ENCODE measurements around the gene RAB25.
"Not testable (repeated sequence)": the region's sequence is repeated elsewhere in the genome, so short reads cannot be mapped to it uniquely, and the experiment has no call there.

The RAB25 gene

DNA sequence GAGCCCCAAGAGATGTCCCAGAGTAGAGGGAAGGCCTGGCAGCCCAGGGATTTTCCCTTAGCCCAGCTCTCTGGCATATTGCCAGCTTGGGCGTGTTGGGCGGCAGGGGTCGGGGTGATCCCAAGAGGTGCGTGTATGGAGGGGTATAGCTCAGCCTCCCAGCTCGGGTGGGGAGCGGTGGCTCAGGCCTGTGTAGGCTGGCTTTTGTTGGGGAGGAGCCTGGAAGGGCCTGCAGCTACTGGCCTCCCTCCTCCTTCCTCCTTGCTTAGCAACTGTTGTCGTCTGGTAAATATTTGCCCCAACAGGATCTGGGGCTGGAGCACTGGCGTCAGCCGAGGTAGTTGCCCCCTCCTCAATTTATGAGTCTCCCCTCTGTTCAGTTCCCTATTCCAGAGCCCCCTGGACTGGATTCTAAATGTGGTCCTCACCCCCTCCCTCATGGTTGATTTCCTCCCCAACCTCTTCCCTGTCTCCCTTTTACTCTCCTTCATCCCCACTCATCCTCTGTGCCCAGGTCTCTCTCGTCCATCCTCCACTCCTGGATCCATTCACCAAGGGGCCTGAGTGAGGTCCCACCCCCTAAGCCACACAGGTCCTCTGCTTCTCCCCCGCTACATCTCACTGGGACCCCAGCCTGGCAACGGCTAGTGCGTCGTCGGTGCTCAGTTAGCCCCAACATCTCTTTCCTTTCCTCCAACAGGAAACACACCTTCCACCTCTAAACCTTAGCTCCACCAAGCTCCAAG, 43.3 kb downstream of the RAB25 start:
- peak; percentile 80 to 86 for DNase-seq

GRCh38 chr1:156104861-156105832, 44.2 kb downstream of the RAB25 start:
- peak in 1 of 2 donors; percentile 25 for DNase-seq

DNA sequence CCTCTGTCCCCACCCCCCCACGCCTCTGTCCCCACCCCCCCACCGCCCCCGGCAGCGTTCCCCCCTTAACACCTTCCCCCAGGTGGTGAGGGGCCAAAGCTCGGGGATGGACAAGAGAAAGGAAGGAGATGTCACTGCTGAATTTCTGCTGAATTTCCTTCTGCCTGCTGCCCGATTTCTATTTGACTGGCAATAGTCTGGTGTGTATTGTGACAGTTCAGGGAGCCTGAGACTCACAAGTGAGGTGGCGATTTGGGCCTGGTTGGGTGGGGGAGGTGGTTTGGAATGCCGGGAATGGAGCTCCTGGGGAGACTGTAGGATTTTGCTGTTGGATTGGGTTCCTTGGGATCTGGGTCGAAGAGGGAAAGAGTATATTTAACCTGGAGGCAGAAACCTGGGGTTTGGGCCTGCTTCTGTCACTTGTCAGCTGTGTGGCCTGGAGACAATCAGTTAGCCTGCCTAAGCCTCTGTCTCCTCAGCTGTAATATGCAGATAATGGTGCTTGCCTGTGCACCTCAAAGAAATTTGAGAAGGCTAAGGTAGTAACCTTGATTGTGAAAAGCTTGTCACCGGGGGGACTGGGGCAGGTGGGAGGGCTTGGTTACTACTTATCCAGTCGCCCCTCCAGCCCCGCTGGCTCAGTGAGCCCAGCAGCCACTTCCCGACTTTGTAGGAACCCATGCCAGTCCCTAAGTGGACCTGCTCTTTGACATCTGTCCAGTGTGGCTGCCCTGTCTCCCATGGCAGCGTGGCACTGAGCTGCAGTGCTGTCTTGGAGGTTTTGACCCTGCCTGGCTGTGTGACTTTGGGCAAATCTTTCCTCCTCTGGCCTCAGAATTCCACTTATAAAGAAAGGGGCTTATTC, 45.9 kb downstream of the RAB25 start:
- no peak for DNase-seq

DNA sequence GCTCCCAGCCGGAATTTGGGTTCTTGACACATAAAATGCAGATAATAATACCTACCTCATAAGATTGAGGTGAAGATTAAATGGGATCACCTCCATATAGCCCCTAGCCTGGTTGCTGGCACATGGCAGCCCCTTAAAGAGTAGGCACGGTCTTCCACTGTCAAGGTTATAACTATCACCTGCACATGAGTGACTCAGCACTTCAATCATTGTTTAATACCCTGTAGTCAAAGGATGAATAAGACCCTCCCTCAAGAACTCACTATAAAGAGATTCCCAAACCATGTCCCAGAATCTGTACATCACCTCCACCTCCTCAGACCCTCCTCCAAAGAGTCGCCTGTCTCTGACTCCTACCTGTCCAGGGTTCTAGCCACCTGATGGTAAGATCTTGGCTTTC, 47.1 kb downstream of the RAB25 start:
- DNase-seq: no peak

DNA sequence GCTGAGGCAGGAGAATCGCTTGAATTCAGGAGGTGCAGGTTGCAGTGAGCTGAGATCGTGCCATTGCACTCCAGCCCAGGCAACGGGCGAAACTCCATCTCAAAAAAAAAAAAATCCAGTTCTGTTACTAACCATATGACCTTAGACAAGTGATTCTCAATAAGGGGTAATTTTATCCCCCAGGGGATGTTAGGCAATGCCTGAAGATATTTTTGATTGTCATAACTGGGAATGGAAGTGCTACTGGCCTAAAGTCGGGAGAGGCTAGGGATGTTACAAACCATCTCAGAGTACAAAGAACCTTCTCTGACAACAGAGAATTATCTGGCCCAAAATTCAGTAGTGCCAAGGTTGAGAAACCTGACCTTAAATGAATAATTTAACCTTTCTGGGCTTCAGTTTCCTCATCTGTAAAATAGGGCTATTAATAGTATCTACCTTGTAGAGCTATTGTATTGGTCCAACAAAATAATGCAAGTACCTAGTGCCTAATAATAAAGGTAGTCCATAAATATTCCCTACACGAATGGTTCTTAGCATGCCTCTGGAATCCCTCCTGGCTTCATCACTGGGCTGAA, 47.8 kb downstream of the RAB25 start:
- DNase-seq: no peak

- no peak for DNase-seq
Observed at GRCh38 chr1:156110252-156110651, 49.3 kb downstream of the RAB25 start.

DNA sequence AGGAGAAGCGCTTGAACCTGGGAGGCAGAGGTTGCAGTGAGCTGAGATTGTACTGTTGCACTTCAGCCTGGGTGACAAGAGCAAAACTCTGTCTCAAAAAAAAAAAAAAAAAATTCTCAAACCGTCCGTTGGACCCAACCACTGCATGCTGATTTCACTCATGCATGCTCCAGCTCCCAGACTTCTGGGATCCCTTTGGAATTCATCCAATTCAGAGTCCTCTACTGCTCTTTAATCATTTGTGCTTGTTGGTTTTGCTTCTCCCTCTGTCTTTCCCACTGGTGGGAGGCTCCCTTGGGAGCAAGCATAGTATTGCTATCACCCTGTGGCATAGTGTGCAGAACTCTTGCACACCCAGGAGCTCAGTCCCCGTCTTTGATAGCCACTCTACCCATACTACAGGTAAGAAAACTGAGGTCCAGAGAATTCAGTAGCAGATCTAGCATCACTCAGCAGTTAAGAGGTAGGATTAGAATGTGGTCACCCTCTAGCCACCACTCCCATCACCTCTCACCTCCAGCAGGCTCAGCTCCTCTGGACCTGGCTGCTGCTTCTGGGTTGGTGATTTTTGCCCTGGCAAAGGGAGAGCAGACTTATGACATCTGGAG, 50.5 kb downstream of the RAB25 start:
- no peak for DNase-seq

GRCh38 chr1:156112276-156113137, 51.5 kb downstream of the RAB25 start:
- DNase-seq: no peak

DNA sequence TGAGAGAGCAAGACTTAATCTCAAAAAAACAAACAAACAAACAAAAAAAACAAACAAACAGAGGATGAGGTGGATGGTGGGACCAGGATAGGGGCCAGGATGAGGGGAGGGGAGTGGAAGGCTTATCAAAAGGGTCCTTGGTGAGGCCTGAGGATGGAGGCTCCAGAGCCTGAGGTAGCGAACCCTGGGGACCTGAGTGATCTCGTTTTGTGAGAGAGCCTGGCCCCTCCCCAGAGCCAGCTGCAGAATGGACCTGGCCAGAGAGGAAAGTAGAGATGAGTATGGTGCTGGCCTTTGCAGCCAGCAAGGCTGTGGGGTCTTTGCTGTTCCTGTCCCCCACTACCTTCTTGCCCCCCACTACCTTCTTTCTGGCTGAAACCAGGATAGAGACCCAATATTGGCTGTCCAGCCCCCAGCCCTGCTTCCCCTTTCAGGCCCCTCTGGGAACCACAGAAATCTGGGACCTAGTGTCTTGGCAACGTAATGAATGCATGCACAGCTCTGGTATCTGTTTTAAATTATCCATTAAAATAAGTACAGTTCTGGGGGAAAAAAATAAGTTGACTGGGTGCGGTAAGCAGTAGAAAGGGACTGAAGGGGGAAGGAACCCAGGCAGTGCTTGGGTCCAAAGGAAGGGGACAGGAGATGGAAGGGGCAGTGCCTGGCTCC, 52.5 kb downstream of the RAB25 start:
- no peak for DNase-seq

DNA sequence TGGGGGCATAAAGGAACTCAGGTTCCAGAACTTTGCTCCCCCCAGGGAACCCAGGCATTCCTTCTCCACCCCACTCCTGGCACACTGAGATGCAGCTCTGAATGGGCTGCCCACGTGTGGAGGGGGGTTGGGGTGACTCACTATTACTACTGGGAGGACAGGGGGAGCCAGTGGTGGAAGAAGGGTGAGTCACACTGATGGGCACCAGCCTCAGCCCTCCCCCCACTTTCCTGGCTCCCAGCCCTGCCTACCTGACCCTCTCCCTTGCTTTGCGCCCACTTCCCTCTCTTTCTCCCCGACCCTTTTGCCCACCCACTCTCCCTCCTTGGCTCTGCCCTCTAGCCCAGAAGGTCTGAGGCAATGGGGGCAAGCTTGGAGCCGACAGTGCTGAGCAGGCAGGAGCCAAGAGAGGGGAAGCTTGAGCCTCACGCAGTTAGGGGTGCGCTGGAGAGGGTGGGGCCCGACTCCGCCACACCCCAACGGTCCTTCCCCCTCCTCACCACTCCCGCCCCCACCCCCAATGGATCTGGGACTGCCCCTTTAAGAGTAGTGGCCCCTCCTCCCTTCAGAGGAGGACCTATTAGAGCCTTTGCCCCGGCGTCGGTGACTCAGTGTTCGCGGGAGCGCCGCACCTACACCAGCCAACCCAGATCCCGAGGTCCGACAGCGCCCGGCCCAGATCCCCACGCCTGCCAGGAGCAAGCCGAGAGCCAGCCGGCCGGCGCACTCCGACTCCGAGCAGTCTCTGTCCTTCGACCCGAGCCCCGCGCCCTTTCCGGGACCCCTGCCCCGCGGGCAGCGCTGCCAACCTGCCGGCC, 53.4 kb downstream of the RAB25 start, which contains the start of gene LMNA:
LMNA (plus strand) TSS at position 611 of the 818 bp plus-strand sequence. CDS start 208 bp downstream, outside the sequence.
- DNase-seq: peak; percentile 79 to 87

DNA sequence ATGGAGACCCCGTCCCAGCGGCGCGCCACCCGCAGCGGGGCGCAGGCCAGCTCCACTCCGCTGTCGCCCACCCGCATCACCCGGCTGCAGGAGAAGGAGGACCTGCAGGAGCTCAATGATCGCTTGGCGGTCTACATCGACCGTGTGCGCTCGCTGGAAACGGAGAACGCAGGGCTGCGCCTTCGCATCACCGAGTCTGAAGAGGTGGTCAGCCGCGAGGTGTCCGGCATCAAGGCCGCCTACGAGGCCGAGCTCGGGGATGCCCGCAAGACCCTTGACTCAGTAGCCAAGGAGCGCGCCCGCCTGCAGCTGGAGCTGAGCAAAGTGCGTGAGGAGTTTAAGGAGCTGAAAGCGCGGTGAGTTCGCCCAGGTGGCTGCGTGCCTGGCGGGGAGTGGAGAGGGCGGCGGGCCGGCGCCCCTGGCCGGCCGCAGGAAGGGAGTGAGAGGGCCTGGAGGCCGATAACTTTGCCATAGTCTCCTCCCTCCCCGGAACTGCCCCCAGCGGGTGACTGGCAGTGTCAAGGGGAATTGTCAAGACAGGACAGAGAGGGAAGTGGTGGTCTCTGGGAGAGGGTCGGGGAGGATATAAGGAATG, 54.1 kb downstream of the RAB25 start:
- DNase-seq: peak in 1 of 2 donors; percentile 33

DNA sequence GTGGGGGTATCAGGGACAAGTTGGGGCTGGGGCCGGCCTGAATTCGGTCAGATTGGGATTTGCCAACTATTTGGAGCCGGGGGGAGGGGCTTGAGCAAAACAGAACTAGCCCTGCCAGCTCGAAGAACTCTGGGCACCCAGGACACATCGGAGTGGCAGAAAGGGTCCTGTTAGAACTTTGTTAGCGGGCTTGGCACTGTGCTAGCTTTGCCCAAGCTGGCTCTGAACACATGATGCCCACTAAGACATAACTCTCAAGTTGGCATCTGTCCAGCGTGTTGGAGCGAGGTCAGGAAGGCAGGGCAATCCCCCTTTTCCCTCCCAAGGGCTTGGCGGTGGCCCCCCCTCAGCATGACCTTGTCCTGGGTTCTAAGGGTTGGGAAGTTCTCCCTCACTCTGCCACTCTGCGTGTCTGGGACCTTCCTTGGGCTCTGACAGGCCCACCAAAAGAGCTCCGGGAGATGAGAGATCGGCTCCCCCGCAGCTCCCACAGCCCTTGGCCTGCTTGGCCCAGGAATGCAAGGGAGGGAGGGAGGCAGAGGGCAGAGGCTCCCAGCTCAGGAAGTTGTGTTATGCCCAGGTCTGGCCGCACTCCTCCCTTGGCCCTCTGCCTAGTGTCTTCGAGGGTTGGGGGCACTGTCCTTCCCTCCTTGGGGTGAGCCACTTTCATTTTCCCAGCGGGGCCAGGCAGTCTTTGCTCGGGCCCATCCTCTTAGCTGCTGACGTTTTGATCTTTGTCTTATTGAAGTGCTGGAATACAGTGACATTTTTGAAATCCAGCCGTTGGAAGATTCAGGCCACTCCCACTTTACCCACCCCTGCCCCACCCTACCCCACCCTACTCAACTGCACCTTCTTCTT, 54.8 kb downstream of the RAB25 start:
- peak in 1 of 2 donors; percentile 44 for DNase-seq

- not testable (repeated sequence) for DNase-seq
Observed at GRCh38 chr1:156116731-156117130, 55.8 kb downstream of the RAB25 start.

GRCh38 chr1:156117414-156118176, 56.6 kb downstream of the RAB25 start:
- peak in 1 of 2 donors; percentile 21 for DNase-seq

GRCh38 chr1:156118177-156118868, 57.4 kb downstream of the RAB25 start:
- peak in 1 of 2 donors; percentile 30 for DNase-seq

DNA sequence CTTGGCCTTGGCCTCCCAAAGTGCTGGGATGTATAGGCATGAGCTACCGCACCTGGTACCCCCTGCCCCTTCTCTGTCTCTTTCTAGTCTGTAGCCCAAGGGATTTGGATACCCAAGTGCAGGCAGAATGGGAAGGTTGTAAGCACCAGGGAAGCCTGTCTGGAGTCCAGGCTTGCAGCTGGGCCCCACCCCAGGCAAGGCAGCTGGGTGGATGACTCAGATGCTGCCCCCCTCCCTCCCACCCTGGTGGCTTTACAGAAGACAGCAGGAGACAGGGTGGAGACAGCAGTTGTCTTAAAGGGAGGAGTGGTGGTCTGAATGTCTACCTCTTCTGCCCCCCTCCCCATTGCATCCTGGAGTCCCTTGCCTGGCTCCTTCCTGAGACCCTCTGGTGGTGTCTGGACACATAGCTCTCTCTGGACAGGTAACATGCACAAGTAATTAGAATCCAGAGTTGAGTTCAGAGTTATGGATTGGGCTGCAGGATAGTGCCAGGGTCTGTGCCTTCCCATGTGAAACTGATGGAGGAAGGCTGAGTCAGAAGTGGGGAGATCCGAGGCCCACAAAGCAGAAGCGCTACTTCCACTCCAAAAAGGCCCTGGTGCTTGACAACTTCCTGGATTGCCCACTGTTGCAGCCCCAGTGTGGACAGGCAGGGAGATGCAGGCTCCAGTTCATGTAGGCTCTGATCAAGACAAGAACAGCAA, 58.7 kb downstream of the RAB25 start:
- peak; percentile 43 to 68 for DNase-seq

Data from CD4-positive, alpha-beta T cell treated with Interferon alpha-2 for 1 hour (primary cell).